NCI-H524 (cell line): ENCODE results near the gene ERCC4.

Source experiments
- DNase-seq, 2 experiments: peaks; one replicate each; lab custom pipeline; 2025; lab: John Stamatoyannopoulos, UW

Gene ERCC4

DNA sequence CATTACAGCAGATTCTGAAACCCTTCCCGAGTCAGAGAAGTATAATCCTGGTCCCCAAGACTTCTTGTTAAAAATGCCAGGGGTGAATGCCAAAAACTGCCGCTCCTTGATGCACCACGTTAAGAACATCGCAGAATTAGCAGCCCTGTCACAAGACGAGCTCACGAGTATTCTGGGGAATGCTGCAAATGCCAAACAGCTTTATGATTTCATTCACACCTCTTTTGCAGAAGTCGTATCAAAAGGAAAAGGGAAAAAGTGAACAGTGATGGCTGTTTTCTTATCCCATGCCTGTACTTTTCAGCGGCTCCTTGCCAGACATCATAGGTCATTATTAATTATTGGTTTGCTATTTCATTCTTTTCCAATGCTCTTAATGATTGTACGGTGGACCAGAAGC lies 28.1 kb downstream of the ERCC4 start:
- no peak for DNase-seq

DNA sequence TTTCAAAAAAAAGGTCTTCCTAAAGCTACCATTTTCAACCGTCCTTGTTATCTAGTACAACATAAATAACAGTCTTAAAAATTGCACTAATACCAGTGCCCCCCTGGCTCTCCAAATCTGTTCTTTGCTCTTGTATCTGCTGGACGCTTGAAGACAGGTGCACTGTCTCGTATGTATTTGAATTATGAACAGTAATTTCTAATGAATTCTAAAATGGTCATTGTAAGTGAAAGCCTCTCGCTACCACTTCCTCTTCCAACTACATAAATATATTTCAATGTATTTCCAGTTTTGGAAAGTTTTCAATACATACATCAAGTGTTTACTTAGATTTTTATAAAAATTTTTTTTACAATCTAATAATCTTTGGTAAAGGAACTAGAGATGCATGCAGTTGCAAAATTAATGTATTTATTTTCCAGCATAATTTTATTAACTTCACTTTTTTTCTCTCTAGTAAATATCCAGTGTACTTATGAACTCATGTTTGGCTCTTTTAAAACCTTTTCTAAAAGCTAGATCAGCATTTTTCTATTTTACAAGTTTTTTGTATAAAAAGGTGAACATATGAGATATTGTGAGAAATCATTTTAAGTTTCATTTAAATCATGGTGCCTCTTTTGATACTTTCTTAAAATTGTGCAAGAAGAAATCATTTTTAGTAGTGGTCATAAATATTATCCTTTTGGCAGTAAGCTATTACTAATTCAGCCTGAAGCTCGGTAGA lies 31.0 kb downstream of the ERCC4 start:
- DNase-seq = no peak

DNA sequence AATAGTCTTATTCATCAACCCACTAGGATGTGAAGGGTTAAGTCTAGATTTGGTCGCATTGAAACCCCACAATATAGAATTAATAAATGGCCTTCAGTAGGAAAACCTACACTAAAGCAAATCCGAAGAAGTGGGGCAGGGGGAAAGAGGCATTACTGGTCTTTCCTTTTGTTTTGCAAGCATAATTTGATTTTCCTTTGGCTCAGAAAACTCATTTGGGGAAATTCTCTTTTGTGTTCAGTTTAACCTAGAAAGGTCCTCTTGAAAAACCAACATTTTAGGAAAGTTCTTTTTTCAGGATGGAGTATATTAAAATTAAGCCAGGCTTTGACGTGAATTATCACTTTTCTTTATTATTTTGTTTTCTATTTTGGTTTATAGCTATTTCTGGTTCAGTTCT lies 31.7 kb downstream of the ERCC4 start:
- no peak for DNase-seq

DNA sequence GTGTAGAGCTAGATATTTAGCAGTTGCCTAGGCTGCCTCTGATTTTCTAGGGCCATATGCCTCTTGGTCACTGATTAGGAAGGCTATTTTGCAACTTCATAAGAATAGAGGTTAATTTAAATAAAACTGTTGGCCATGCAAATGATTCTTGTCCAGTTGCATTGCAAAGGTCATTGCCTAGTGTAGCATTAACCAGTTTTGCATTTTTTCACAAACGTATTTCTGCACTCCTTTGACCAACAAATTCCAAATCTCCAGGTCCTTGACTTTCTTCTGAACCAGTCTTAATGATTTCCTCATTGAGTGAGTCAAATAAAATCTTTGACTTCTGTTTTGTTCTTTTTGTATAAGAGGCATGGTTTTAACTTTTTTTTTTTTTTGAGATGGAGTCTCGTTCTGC lies 33.5 kb downstream of the ERCC4 start:
- no peak for DNase-seq

DNA sequence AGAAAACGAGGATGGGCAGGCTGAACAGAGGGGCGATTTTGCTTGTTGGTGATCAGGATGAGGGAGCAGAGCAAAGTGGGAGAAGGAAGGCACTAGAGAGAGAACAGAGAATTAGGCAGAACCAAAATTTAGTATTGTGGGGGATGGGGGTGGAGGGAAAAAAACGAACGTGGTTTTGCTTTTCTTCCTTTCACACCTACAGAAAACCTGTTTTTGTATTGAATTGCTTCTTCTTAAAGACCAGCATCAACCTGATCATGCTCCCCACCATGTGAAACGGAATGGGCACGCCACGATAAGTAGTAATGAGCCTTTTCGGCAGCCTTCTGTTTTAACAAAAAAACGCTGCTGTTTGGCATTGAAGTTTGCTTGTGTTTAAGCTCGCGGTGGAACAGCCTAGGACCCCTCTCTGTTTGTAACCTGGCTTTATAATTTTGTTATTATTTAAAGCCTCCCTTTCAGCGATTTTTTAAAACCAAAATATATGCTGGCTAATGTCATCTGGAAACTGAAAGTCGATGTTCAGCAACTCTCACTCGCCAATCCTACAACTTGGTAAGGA lies 36.8 kb downstream of the ERCC4 start:
- DNase-seq = no peak

DNA sequence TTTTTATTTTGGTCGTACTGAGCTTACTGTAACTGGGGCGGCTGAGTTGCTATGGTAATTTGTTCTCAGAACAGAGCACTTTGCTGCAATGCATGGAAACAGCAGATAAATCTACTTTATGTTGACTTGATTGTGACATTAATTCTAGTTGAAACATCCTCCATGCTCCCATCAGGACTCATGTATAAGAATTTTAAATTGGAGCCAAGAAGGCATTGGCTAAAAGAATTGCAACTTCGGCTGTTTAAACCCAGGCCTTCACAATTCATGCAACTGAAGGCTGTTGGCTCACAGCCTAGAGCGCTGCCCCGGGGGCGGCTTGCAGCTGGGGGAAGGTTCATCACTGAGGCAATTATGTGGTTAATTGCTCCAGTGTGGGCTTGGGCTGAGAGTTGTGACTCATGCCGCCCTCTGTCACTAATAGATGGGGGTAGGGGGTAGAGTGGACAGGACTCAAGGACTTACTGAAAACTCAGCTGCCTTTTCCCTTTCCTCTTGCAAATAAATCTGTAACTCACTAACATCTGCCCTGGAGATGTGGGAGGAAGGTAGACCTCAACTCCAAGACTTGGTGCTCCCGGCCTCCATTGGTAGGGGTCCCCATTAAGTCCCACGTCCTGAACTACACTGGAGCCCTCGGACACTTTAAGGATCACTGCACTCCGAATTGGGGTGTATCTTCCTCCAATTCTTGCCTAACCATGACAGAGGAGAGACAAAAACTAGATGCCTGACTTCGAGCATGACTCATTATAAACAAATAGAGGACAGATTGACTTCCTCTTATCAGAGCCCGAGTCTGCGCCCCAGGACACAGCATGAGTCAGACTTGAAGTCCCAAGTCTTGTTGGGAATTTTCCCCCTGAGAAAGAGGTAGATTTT lies 37.5 kb downstream of the ERCC4 start:
- peak; percentile 8 to 43 for DNase-seq

DNA sequence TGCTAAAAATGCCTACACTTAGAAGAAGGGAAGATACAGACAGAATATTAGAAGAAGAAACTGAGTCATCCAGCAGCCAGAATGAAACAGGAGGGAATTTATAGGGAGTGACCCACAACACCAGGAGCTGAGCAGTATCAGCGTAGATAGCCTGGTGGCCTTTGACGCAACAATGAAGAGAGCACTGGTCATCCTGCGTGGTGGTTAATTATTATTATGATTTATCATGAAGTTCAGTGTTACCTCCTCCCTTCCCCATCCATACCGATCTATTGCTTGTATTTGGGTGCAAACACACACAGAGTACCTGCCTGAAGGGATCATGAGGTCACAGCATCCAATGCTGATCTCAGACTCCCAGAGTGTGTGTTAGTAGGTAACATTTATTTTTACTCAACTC lies 38.5 kb downstream of the ERCC4 start:
- no peak for DNase-seq

DNA sequence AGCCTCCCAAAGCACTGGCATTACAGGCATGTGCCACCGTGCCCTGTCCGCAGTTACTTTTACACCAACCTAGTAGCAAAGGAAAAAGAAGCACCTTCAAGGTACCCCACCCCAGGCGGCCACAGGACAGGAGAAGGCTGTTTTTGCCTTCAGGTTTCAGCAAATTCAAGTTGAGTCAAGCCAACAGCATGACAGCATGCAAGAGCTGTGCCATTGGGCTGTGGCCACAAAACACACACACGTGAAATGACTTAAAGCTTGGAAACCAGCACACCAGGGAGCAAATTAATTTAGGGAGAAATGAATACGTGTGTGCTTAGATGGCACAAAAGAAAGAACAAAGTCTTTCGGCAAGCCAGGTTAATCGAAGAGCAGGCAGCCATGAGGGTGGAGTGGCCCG lies 39.7 kb downstream of the ERCC4 start:
- no peak for DNase-seq

DNA sequence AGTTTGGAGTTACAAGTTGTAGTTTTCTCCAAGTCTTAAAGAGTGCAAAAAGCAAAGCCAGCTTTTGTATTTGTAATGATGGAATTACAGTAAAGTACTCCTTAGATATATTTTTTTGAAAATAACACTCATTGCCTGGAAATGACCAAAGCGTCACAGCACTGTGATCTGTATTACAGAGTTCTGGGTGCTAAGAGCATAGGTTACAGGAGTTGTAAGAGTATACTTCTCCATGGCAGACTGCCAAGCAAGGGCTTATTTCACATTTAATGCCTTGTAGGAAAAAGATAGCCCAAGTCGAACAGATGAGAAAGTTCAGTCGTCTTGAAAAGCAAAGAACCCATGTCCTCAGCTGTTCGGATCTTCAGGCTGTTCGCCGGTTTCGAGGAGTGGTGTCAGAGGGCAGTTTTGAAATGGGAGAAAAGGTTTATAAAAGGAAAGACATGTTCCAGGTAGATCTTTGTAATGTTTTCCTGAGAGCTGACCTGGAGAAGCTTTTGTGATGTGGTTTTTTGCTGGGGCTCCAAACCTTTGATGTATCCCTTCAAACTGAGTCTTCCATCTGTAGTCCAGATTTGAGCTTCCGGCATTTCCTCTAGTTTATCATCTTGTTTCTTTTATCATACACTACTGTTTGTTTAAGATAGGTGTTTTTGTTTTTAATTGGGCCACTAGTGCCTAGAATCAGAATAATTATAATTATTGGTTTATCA lies 41.3 kb downstream of the ERCC4 start:
- peak; percentile 81 to 92 for DNase-seq

DNA sequence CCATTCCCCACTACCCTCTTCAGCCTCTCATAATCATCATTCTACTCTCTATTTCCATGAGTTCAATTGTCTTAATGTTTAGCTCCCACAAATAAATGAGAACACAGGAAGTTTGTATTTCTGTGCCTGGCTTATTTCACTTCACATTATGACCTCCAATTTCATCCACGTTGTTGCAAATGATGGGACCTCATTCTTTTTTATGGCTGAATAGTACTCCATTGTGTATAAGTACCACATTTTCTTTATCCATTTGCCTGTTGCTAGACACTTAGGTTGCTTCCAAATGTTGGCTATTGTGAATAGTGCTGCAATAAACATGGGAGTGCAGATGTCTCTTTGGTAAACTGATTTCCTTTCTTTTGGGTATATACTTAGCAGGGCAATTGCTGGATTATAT lies 42.3 kb downstream of the ERCC4 start:
- DNase-seq = no peak

DNA sequence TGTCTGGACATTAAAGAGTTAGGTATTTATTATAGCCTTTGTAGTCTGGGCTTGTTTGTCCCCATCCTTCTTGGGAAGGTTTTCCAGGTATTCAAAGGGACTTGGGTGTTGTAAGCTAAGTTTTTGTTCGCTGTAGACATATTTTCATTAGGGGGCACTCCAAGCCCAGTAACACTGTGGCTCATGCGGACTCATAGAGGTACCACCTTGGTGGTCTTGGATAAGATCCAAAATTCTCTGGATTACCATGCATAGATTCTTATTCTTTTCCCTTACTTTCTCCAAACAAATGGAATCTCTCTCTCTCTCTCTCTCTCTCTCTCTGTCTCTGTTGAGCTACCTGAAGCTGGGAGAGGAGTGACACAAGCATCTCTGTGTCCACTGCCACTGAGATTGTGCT lies 48.9 kb downstream of the ERCC4 start:
- DNase-seq = no peak

DNA sequence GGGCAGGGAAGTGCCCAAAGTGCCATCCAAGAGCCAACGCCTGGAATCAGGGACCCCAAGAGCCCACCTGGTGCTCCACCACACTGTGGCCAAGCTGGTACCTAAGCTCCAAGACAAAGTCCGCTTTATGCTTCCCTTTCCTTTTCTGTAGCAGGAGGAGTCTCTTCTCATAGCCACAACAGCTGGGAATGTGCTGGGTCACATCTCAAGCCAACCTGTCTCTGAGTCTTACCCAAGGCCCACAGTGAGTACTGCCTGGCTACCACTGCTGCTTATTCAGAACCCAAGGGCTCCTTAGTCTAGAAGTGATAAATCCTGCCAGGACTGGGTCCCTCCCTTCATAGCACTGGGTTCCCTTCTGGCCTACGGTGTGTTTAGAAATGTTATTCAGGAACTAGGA lies 49.8 kb downstream of the ERCC4 start:
- DNase-seq = no peak

DNA sequence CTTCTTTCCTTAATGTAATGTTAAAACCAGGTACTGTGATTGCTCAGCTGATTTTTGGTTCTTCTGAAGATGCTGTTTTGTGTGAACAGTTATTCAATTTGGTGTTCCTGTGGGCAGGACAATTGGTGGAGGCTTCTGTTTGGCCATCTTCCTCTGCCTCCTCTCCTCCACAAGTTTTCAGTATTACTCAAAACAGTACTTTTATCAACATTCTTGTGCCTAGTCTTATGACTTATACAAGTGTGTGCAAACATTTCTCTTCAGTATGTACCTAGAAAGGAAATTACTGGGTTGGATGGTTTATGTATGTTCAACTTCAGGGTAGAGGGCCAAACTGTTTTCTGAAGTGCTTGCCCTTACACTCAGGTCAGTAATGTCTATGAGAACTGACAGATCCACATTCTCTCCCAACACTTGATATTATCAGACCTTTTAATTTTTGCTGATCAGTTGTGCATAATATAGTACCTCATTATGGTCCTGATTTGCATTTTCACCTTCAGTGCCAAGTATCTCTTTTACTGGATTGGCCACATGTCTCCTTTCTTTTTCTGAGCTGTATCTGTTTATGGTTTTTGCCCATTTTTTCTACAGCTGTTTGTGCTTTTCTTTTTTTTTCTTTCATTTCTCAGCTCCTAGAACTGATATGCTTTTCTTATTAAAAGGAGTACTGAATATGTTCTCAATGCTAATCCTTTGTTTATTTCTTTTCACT lies 50.9 kb downstream of the ERCC4 start:
- no peak for DNase-seq

DNA sequence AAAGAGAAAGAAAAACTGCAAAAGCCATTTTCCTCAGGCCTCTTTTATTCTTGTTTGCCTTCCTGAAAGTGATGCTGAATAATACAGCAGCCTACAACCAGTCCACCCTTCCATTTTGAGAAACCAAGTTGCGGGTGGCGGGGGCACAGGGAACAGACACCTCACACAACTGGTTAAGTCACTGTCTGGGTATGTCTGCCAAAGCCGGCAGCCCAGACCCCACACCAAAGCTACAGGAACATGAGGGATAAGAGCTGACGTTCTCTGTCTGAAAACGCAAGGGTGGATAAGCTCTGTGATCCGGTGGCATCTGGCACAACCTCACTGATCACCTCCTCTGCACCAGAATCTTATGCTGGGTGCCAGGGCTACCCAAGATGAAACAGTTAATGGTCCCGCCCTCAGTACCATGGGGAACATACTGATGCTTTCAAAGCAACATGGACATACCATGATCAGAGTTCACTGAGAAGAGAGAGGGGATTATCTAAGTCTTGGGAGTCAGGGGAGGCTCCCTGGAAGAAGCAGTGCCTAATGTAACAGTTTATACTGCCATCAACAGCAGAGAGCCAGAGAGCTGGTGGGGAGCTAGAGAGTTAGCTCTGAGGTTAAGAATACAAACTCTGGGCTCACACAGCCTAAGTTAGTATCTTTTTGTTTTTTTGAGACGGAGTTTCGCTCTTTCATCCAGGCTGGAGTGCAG lies 53.5 kb downstream of the ERCC4 start:
- DNase-seq = no peak

DNA sequence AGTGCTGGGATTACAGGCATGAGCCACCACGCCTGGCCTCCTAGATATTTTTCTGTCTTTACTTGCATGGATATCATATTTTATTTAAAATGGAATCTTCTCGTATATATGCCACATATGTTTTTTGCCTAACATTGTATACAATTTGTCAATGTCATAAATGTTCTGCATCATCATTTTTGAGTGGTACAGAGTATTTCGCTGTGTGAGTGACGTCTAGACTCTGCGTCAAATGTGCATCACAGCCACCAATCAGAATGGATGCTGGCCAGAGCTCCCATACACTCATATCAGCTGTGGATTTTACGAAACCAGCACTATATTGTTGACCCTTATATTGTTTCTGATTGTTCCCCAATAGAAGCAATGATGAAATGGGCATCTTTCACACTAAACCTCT lies 57.2 kb downstream of the ERCC4 start:
- no peak for DNase-seq

DNA sequence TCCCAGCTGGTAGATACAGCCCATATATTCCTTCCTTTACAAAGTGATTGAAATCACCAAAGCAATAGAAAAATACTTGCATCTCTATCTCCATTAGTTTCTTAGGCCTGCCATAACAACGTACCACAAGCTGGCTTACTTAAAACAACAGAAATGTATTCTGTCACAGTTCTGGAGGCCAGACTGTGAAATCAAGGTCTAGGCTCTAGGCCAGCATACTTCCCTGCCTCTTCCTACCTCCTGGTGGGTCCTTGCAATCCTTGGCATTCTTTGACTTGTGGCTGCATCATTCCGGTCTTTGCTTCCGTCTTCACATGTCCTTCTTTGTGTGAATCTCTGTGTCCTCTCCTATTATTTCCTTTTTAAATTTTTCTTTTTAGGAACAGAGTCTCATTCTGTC lies 62.5 kb downstream of the ERCC4 start:
- DNase-seq = no peak

DNA sequence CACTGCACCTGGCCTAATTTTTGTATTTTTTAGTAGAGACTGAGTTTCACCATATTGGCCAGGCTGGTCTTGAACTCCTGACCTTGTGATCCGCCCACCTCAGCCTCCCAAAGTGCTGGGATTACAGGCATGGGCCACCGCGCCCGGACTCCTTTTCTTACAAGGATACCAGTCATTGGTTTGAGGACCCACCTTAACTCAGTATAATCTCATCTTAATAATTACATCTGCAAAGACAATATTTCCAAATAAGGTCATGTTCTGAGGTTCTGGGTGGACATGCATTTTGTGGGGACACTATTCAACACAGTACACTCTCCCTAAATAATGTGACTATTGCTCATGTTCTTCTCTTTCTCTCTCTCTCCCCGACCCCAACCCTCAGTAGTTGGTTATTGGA lies 63.7 kb downstream of the ERCC4 start:
- DNase-seq = no peak

DNA sequence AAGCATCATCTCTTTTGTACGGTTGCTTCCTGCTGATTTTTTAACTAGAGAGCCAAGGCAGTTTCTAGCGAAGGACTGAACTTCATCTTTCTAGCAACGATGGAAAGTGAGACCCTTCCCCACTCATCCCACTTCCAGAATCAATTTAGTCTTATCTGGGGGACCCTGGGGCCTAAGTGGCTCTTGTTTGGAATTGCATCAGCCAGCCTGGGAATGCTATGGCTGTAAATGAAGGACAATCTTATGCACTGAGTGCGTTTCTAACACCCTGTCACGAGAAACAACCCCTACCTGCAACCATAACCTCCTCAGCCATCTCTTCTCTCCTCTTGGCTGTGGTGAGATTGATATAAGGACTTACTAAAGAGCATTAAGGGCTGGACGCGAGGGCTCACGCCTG lies 64.8 kb downstream of the ERCC4 start:
- DNase-seq = no peak

DNA sequence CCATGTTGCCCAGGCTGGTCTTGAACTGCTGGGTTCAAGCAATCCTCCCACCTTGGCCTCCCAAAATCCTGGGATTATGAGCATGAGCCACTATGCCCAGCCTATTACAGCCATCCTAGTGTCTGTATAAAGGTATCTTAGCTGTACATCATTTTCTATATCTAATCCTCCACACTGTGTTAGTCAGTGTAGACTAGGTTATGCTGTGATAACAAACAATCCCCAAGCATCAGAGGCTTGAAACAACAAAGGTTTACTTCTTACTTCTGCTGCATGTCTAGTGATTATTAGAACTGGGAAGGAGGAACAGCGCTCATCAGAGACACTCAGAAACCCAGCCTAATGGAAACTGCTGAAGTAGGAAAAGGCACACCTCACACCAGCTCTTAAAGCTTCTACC lies 68.1 kb downstream of the ERCC4 start:
- no peak for DNase-seq

DNA sequence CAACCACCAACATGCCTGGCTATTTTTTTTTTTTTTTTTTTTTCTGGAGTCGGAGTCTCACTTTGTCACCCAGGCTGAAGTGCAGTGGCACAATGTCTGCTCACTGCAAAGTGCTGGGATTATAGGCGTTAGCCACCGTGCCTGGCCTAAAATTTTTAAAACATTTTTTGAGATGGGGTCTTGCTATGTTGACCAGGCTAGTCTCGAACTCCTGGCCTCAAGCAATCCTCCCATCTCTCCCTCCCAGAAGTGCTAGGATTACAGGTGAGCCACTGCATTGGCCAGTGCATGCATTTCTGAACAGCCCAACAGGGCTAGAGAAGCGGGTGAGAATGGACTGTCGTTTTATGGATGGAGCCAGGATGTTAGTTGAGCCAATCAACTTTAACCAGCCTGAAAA lies 72.4 kb downstream of the ERCC4 start:
- no peak for DNase-seq

DNA sequence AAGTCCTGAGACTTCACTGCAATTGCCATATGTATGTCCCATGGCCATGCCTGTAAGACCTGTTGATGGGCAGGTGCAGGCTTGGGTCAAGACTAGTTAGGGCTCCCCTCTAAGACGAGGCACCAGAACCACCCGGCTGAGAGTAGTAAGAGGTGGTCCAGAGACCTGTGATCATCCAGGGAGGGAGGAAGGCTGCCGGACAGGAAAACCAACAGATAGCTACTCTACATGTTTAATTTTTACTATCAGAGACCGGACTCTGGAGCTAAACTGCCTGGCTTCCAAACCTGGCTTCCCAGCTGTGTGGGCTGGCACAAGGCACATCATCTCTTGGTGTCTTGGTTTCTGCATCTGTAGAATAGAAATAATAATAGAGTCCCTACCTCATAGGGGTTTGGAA lies 73.0 kb downstream of the ERCC4 start:
- no peak for DNase-seq
